DMS153 treated with DMSO at 0.1 percent for 48 hours (cell line): ENCODE results near the gene CMBL.

Experiments used
- DNase-seq: peaks from one replicate; lab custom pipeline; 2025; ENCODE audit not compliant: unreplicated experiment; lab: John Stamatoyannopoulos, UW

CMBL gene

GRCh38 chr5:10333154-10334006 is 25.7 kb upstream of the CMBL start:
- no peak for DNase-seq

DNA sequence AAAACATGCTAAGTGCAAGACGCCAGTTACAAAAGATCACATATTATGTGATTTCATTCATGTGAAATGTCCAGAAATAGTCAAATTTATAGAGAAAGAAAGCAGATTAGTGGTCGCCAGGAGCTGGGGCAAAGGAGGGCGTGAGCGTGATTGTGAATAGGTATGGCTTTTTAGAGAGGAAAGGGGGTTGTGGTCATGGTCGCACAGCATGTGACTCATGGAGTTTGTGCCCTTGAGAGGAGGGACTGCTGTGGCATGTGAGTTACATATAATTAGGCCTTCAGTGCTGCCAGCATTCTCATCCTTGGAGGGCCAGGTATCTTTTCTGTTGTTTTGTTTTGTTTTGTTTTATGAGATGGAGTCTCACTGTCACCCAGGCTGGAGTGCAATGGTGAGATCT is 24.6 kb upstream of the CMBL start:
- DNase-seq = no peak

GRCh38 chr5:10331341-10331796 is 23.7 kb upstream of the CMBL start:
- peak; percentile 98 for DNase-seq

GRCh38 chr5:10330511-10331230 is 23.0 kb upstream of the CMBL start:
- no peak for DNase-seq

DNA sequence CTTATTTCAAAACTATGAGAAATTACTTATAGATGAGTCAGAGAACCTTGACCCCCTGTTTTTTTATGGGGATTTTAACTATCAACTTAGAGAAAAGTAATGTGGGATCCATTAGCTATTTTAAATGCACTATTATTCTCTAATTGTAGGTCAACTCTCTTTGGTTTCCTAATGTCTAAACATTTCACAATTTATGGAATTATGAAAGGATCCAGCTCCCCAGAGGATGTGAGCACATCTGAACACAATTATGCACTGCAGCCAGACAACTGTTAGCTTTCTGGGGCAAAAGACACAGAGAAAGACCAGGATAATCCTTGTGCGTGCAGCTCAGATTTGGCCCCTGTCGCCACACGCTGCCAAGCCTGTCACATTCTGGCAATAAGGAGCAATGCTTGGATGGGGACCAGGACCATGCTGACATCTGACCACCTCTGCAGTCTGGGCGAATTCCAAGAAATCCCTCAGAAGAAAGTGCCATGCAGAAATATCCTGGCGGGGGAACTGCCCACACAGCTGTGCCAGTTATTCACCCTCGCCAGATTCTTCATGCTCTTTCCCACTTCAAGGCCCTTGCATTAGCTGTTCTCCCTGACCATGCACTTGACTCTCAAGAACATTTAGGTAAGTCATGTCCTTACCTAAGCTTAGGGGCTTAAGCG is 22.2 kb upstream of the CMBL start:
- no peak for DNase-seq

DNA sequence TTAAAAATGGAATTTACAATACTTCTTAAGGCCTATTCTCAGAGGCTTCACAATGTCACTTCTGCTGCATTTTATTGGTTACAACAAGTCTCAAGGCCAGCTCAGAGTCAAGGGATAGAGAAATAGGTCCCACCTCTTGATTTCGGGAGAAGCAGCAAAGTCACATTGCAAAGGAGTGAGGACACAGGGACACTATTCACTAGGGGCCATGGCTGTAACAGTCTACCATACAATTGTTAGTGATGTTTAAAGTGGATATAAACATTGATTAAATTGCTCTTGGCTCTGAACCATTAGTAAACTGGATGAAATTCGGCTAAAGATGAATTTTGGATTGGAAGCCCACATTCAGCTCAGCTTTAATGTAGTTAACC is 21.7 kb upstream of the CMBL start:
- DNase-seq = no peak

- no peak for DNase-seq
Measured at GRCh38 chr5:10328323-10328722, 20.6 kb upstream of the CMBL start.

- no peak for DNase-seq
Measured at GRCh38 chr5:10324518-10325370, 17.0 kb upstream of the CMBL start.

GRCh38 chr5:10323588-10324488 is 16.1 kb upstream of the CMBL start:
- DNase-seq = no peak

GRCh38 chr5:10321882-10322281 is 14.2 kb upstream of the CMBL start:
- DNase-seq = no peak

- DNase-seq = no peak
Measured at GRCh38 chr5:10320793-10321192, 13.1 kb upstream of the CMBL start.

GRCh38 chr5:10319202-10319851 is 11.6 kb upstream of the CMBL start:
- DNase-seq = no peak

GRCh38 chr5:10317825-10318682 is 10.4 kb upstream of the CMBL start:
- no peak for DNase-seq

DNA sequence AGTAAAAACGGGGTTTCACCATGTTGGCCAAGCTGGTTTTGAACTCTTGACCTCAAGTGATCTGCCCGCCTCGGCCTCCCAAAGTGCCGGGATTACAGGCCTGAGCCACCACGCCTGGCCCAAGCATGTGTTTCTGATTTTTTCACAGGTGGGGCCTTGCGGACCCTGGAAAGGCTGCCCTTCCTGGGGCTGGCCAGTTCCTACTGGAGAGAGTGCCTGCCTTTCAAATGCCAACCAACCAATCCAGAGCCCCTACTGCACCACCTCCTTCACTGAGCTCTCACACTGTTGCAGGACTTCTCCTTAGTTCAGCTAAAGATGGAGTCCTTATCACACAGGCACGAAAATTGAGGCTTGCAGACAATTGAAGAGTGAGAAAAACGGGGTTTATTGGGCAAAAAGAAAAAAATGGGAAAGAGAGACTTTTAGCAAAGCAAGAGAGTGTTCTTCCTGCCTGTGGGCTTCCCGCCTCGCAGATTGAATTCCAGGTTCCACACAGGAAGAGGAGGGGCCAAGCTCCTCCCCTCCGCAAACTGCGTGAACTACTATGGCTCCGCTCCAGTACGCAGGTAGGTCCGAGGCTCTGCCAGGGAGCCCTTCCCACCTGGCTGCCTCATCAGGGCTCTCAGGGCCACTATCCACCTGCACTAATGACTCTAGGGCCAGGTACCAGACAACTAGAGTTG is 8.3 kb upstream of the CMBL start:
- no peak for DNase-seq

GRCh38 chr5:10315201-10315600 is 7.5 kb upstream of the CMBL start:
- DNase-seq = no peak

DNA sequence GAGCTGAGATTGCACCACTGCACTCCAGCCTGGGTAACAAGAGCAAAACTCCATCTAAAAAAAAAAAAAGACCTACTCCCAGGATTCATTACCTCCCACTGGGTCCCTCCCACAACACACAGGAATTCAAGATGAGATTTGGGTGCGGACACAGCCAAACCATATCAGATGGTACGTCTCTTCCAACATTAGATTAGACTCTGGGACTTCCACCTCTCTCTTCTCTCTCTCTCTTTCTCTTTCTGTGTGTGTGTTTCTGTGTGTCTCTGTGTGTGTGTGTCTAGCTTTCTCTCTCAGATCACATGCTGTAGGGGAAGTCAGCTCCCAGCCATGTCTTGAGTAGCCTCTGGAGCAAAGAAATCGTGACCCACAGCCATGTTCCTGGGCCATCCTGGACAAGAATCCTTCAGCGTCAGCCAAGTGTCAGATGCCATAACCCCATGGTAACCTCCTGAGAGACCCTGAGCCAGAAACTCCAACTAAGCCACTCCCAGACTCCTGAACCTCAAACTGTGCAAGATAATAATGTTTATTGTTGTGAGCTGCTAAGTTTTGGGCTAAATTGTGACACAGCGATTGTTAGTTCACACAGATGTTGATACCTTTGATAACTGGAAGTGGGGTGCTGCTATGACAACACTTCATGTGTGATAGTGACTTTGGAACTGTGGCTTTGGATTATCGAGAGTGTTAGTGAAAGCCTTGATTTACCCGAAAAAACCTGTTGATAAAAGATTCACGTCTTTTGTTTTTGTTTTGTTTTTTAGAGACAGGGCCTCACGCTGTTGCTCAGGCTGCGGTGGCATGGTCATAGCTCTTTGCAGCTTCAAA is 4.1 kb upstream of the CMBL start:
- no peak for DNase-seq
